DND-41 (cell line): ENCODE results near the gene PHLDB2.

Experiments used
- CTCF ChIP-seq: IDR thresholded peaks from 2 replicates; pipeline ENCODE4 v1.5.1; 2012; ENCODE audit warnings: borderline replicate concordance, low read length, moderate library complexity, mild to moderate bottlenecking; ENCODE audit not compliant: poor library complexity, severe bottlenecking; ENCODE audit errors: extremely low read depth
- EZH2 ChIP-seq: IDR thresholded peaks from 3 replicates; pipeline ENCODE4 v1.6.1; 2012; ENCODE audit warnings: borderline replicate concordance, low read depth, mild to moderate bottlenecking, moderate library complexity, low read length, inconsistent platforms; ENCODE audit not compliant: severe bottlenecking

DNA sequence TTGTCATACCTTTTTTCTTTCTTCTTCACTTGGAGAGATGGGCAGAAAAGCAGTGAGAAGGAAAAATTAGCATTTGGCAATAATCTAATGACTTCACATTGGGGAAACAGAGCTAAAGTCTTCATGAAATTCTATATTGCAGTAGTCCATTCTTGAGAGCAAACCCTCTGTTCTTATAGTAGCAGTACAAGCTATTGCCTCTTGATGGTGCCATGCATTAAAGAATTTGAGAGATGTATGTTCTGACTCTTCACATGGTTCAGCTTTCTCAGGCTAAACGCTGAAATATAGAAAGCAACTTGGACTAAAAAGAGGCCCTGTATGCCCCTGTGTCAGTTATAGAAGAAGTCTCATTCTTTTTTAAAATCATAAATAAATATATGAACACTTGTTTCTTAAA lies 36.0 kb downstream of the PHLDB2 start:
- TF ChIP-seq CTCF (peak; percentile 34), EZH2 (no peak)
